Measurements from ENCODE around the gene REEP5. TPM values are rescaled to one million over a fixed set of nuclear protein-coding genes. Genes with fewer than 3 reads are reported as not detected.
"Not testable (repeated sequence)": the region's sequence is repeated elsewhere in the genome, so short reads cannot be mapped to it uniquely, and the experiment has no call there.

The REEP5 gene
- total RNA-seq, 1 donor from 2014 or later = 96.4 TPM

GRCh38 chr5:112960863-112961504, 39.0 kb upstream of the REEP5 start:
- no peak for ATAC-seq
- no peak for TF ChIP-seq CTCF (IDR thresholded peaks at IDR 0.05)
- H3K27me3 ChIP-seq (ENCODE audit: low read depth) = no peaks in the 10 kb centered on the region
- H3K4me1 ChIP-seq = peaks cover 28% of the 10 kb centered on the region
- DNase-seq = no peak
- H3K36me3 ChIP-seq = no peaks in the 10 kb centered on the region
- intact Hi-C loops (cut with DNase I) = no loop called here
- no peaks in the 10 kb centered on the region for H3K9me3 ChIP-seq
- no peak overlapping the region for H3K4me3 ChIP-seq
- H3K27ac ChIP-seq = no peak overlapping the region

DNA sequence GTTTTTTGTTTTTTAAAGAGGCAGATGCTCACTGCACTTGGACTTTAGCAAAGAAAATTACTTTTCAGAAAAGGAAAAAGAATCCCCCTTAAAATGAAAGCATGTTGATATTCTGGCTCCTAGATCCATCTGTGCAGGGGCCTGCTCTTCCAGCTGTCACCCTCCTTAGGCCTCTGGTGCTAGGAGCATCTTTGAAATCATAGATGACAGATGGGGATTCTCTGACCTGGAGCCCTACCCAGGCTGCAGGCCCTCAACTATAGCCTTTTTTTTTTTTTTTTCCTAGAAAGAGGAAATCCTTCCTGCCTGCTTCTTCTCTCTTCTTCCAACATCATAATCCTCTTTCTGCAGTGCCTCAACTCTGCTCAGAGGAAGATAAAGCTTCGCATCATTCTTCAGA, 38.3 kb upstream of the REEP5 start:
- Histone ChIP-seq H3K36me3 (no peaks in the 10 kb centered on the region), H3K27me3 (ENCODE audit: low read depth) (no peaks in the 10 kb centered on the region), H3K4me1 (peaks cover 28% of the 10 kb centered on the region), H3K4me3 (no peak overlapping the region), H3K27ac (no peak overlapping the region), H3K9me3 (no peaks in the 10 kb centered on the region)
- TF ChIP-seq CTCF (IDR thresholded peaks at IDR 0.05) = no peak
- DNase-seq = no peak
- ATAC-seq = no peak
- intact Hi-C loops (cut with DNase I) = no loop called here

DNA sequence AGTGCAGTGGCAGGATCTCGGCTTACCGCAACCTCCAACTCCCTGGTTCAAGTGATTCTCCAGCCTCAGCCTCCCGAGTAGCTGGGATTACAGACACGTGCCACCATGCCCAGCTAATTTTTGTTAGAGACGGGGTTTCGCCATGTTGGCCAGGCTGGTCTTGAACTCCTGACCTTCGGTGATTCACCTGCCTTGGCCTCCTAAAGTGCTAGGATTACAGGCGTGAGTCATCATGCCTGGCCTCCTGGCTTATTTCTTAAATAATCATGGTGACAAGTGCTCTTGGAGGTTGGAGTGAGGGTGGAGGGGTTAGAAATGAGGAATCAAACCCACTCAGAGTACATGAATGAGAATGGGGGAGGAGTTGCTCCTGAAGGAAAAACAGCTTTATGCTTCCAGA, 37.8 kb upstream of the REEP5 start:
- H3K4me1 ChIP-seq = peaks cover 28% of the 10 kb centered on the region
- H3K36me3 ChIP-seq; H3K4me3 ChIP-seq; intact Hi-C loops (cut with DNase I); H3K27me3 ChIP-seq (ENCODE audit: low read depth); H3K27ac ChIP-seq; H3K9me3 ChIP-seq: not testable (repeated sequence)
- ATAC-seq (peak; percentile 79 to 86), DNase-seq (peak; percentile 49)

- Histone ChIP-seq H3K27ac (no peak overlapping the region), H3K27me3 (ENCODE audit: low read depth) (no peaks in the 10 kb centered on the region), H3K9me3 (no peaks in the 10 kb centered on the region), H3K36me3 (no peaks in the 10 kb centered on the region), H3K4me3 (no peak overlapping the region), H3K4me1 (peaks cover 28% of the 10 kb centered on the region)
- peak; percentile 72 for DNase-seq
- TF ChIP-seq CTCF (IDR thresholded peaks at IDR 0.05) = no peak
- intact Hi-C loops (cut with DNase I) = no loop called here
- peak; percentile 82 to 91 for ATAC-seq
Measured at GRCh38 chr5:112958093-112959088, 36.4 kb upstream of the REEP5 start.

DNA sequence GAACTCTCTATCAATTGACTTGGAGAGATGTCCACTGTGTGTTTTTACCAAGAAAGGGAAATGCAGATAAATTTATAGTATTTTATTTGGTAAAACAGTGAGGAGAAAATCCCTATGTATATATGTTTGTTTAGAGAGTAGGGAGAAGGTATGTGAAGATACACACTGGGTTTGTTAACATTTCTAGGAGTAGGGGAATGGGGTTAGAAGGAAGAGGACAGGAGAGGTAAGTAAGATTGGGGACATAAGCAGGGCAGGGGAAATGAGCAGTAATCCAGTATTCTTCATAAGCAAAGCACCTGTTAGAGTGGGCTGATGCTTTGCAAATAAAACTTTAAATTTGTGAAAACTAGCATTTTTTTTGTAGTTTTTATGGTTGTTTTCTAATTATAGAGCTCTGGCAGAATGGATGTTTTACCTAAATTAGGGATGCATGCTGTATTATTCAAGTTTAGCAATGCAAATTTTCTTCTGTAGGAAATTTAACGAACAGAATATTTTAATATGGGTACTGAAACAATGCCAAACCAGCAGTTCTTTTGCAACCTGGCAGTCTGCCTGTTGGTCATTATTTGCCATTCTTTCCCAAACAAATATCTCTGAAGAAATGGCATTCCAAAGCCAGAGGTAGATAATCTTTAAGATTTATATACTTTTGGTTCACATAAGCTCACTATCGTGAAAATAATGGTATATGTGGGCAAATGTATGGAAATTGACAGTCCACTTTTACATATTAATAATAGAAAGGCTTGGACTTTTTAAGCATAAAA, 35.2 kb upstream of the REEP5 start:
- no peak for DNase-seq
- Histone ChIP-seq H3K27me3 (ENCODE audit: low read depth) (no peaks in the 10 kb centered on the region), H3K4me3 (no peak overlapping the region), H3K9me3 (no peaks in the 10 kb centered on the region), H3K27ac (no peak overlapping the region), H3K36me3 (no peaks in the 10 kb centered on the region), H3K4me1 (peaks cover 28% of the 10 kb centered on the region)
- no peak for TF ChIP-seq CTCF (IDR thresholded peaks at IDR 0.05)
- ATAC-seq = no peak
- intact Hi-C loops (cut with DNase I) = no loop called here

Measured in lower lobe of right lung (tissue), 2 donors.